B cell (primary cell): Measurements from ENCODE around the gene IGFBP7. TPM values are rescaled to one million over a fixed set of nuclear protein-coding genes. Genes with fewer than 3 reads are reported as not detected.

ENCODE experiments used
- ATAC-seq: fragments of 200-7000 bp; cut with Tn5 transposase; one replicate; pipeline ENCODE4 v1.10.0; 2021; ENCODE audit warnings: low read depth, mild to moderate bottlenecking, moderate number of reproducible peaks, moderate library complexity
- CTCF ChIA-PET: fragments of 350-600 bp; sonication (Branson Sonifier 250); formaldehyde crosslinking; loops from one replicate; lab custom pipeline; 2021; ENCODE audit warnings: antibody characterized with exemption, inconsistent platforms; lab: Charles Lee
- POLR2A ChIA-PET: fragments of 350-600 bp; sonication (Branson Sonifier 250); formaldehyde crosslinking; loops from one replicate; lab custom pipeline; 2021; ENCODE audit warnings: antibody characterized with exemption; lab: Charles Lee
- DNase-seq: peaks from one replicate; pipeline ENCODE4 v3.0.0; 2013
- H2AFZ ChIP-seq: 2 replicates; pipeline ENCODE4 v1.6.1; 2012; ENCODE audit warnings: mild to moderate bottlenecking, low read depth, low read length; ENCODE audit not compliant: insufficient read depth, poor library complexity, severe bottlenecking
- H3K27ac ChIP-seq, 2 donors: 1 replicate in 1 of 2; 2 replicates in 1 of 2; pipeline ENCODE4 v1.5.1; 2012 to 2013; ENCODE audit warnings: low read length in 2 of 2, mild to moderate bottlenecking in 2 of 2, moderate library complexity in 1 of 2
- H3K27me3 ChIP-seq, 4 experiments: fragments of 200-600 bp in 1 of 4; sonication (generic) in 1 of 4; replicated peaks in 1 of 4; 1 replicate in 2 of 4; 2 replicates in 2 of 4; pipeline versions ENCODE4 v1.6.1 to v1.7.0; 2013 to 2016; ENCODE audit warnings: low read length in 3 of 4, mild to moderate bottlenecking in 2 of 4, mixed read lengths in 1 of 4, moderate library complexity in 1 of 4; ENCODE audit not compliant: insufficient read depth in 4 of 4, control insufficient read depth in 3 of 4; ENCODE audit errors: control extremely low read depth in 1 of 4
- H3K36me3 ChIP-seq, 2 experiments: replicated peaks in 1 of 2; 1 replicate in 1 of 2; 2 replicates in 1 of 2; pipeline versions ENCODE4 v1.6.1 to v1.7.1; 2013; ENCODE audit warnings: low read length in 1 of 2; ENCODE audit not compliant: insufficient read depth in 2 of 2, control insufficient read depth in 1 of 2; ENCODE audit errors: control extremely low read depth in 1 of 2, extremely low read depth in 1 of 2
- H3K4me1 ChIP-seq, 2 donors: fragments of 200-600 bp in 1 of 2; sonication (generic) in 1 of 2; 1 replicate in 1 of 2; 2 replicates in 1 of 2; pipeline versions ENCODE4 v1.5.1 to v1.6.1; 2013 to 2017; ENCODE audit warnings: low read length in 2 of 2; ENCODE audit not compliant: control insufficient read depth in 2 of 2, insufficient read depth in 2 of 2
- H3K4me2 ChIP-seq: replicated peaks from 2 replicates; pipeline ENCODE3; 2012; ENCODE audit warnings: mild to moderate bottlenecking, low read depth, low read length; ENCODE audit not compliant: poor library complexity, severe bottlenecking
- H3K4me3 ChIP-seq, 5 experiments: fragments of 200-600 bp in 1 of 5; sonication (generic) in 1 of 5; 1 replicate in 3 of 5; 2 replicates in 2 of 5; pipeline versions ENCODE4 v1.5.1 to v1.7.0; 2011 to 2016; ENCODE audit warnings: low read length in 4 of 5, mild to moderate bottlenecking in 4 of 5, low read depth in 2 of 5, control low read depth in 1 of 5, moderate library complexity in 1 of 5; ENCODE audit not compliant: insufficient read depth in 1 of 5; ENCODE audit errors: control extremely low read depth in 1 of 5, extremely low read depth in 1 of 5
- H3K79me2 ChIP-seq: fragments of 200-600 bp; sonication (generic); one replicate; pipeline ENCODE4 v1.6.0; 2016; ENCODE audit warnings: low read length; ENCODE audit not compliant: control insufficient read depth, insufficient read depth
- H3K9ac ChIP-seq: fragments of 200-600 bp; sonication (generic); 2 replicates; pipeline ENCODE4 v1.6.1; 2017; ENCODE audit warnings: mild to moderate bottlenecking, low read length, moderate library complexity
- H3K9me3 ChIP-seq, 3 donors: one replicate each; pipeline versions ENCODE4 v1.6.1 to v1.7.1; 2013; ENCODE audit warnings: low read length in 2 of 3; ENCODE audit not compliant: control insufficient read depth in 2 of 3, insufficient read depth in 1 of 3; ENCODE audit errors: control extremely low read depth in 1 of 3
- H4K20me1 ChIP-seq: 2 replicates; pipeline ENCODE4 v1.6.0; 2012; ENCODE audit warnings: mild to moderate bottlenecking, low read length; ENCODE audit not compliant: insufficient read depth, control insufficient read depth, poor library complexity, severe bottlenecking
- H3K27ac Mint-ChIP-seq: one replicate; pipeline ENCODE4 v1.8.0; 2021; ENCODE audit warnings: mixed read lengths
- H3K27me3 Mint-ChIP-seq: one replicate; pipeline ENCODE4 v1.8.0; 2021; ENCODE audit warnings: mixed read lengths
- H3K4me1 Mint-ChIP-seq: one replicate; pipeline ENCODE4 v1.8.0; 2021; ENCODE audit warnings: mixed read lengths
- H3K4me3 Mint-ChIP-seq: one replicate; pipeline ENCODE4 v1.8.0; 2021; ENCODE audit warnings: mixed read lengths
- H3K9me3 Mint-ChIP-seq: one replicate; pipeline ENCODE4 v1.8.0; 2022; ENCODE audit warnings: mixed read lengths; ENCODE audit not compliant: insufficient read depth
- CTCF ChIP-seq: fragments of 200-600 bp; IDR thresholded peaks from one replicate; pipeline ENCODE4 v1.8.0; 2022; ENCODE audit warnings: antibody characterized with exemption, mild to moderate bottlenecking
- EZH2 ChIP-seq: IDR thresholded peaks from 2 replicates; pipeline ENCODE4 v1.6.1; 2012; ENCODE audit warnings: borderline replicate concordance, low read depth, mild to moderate bottlenecking, moderate library complexity, low read length; ENCODE audit not compliant: insufficient read depth, poor library complexity, severe bottlenecking
- WGBS: methylation state at CpG from one replicate; pipeline ENCODE4 v1.1.5; 2013; ENCODE audit warnings: missing lambda C conversion rate; ENCODE audit not compliant: insufficient coverage; 5-methylcytosine and 5-hydroxymethylcytosine counted together
- intact Hi-C: fragments of 100-400 bp; cut with micrococcal nuclease; formaldehyde crosslinking; loops from one replicate; pipeline ENCODE4 v1.10.0; 2022
- polyA plus RNA-seq: library from polyadenylated mRNA; depleted of rRNA; stranded (reverse); fragments of >200 nt; gene quantifications from 2 replicates; pipeline ENCODE4 v1.2.3, GENCODE V29; 2012
- total RNA-seq, 2 donors: library from RNA; stranded (reverse); fragments of 120-200 nt in 1 of 2; gene quantifications; 1 replicate in 1 of 2; 2 replicates in 1 of 2; pipeline versions ENCODE4 v1.2.3 to v1.2.4, GENCODE V29; 2013 to 2022

IGFBP7 gene
- total and polyA plus RNA-seq, 2 donors (not counting 1 experiment from before 2014, with no cell fraction given) = 0.37 TPM; not detected in 1

- no CpG with 5 or more reads among the region's 6 CpGs for WGBS
- Histone ChIP-seq H3K27me3 (no peaks in the 10 kb centered on the region), H3K36me3 (no peaks in the 10 kb centered on the region), H3K9me3 (no peaks in the 10 kb centered on the region), H3K4me2 (no peak overlapping the region), H3K4me1 (no peaks in the 10 kb centered on the region), H4K20me1 (no peaks in the 10 kb centered on the region), H3K4me3 (no peak overlapping the region), H3K27ac (no peak overlapping the region), H3K79me2 (no peaks in the 10 kb centered on the region), H3K9ac (no peak overlapping the region), H2AFZ (no peak overlapping the region)
- H3K4me3 Mint-ChIP-seq = no peak overlapping the region
- TF ChIP-seq CTCF (no peak), EZH2 (no peak)
- intact Hi-C loops = no loop called here
- ATAC-seq (no peak), DNase-seq (no peak)
- ChIA-PET POLR2A (no interaction called here), CTCF (no interaction called here)
- no peaks in the 10 kb centered on the region for H3K4me1 Mint-ChIP-seq
- H3K27me3 Mint-ChIP-seq = peaks cover 29% of the 10 kb centered on the region
- peaks cover 5% of the 10 kb centered on the region for H3K9me3 Mint-ChIP-seq
- H3K27ac Mint-ChIP-seq = no peak overlapping the region
Measured at GRCh38 chr4:57059890-57060716, 50.1 kb downstream of the IGFBP7 start.

- intact Hi-C loops = no loop called here
- ChIA-PET CTCF (no interaction called here), POLR2A (no interaction called here)
- H3K4me3 Mint-ChIP-seq = no peak overlapping the region
- DNase-seq = no peak
- H3K4me2 ChIP-seq = no peak overlapping the region
- H3K36me3 ChIP-seq = no peaks in the 10 kb centered on the region
- H3K4me3 ChIP-seq = no peak overlapping the region
- no peak overlapping the region for H3K27ac ChIP-seq
- no peak for TF ChIP-seq EZH2
- no peak for TF ChIP-seq CTCF
- H3K79me2 ChIP-seq = no peaks in the 10 kb centered on the region
- no peaks in the 10 kb centered on the region for H3K4me1 Mint-ChIP-seq
- peaks cover 5% of the 10 kb centered on the region for H3K9me3 Mint-ChIP-seq
- WGBS = 84% methylated on average over 12 of the region's 14 CpGs
- no peak overlapping the region for H3K9ac ChIP-seq
- H3K27me3 Mint-ChIP-seq = peaks cover 37% of the 10 kb centered on the region
- ATAC-seq = no peak
- no peak overlapping the region for H3K27ac Mint-ChIP-seq
- H3K9me3 ChIP-seq = no peaks in the 10 kb centered on the region
- no peaks in the 10 kb centered on the region for H3K27me3 ChIP-seq
- H2AFZ ChIP-seq = no peak overlapping the region
- H3K4me1 ChIP-seq = no peaks in the 10 kb centered on the region
- no peaks in the 10 kb centered on the region for H4K20me1 ChIP-seq
Measured at GRCh38 chr4:57055886-57056285, 54.3 kb downstream of the IGFBP7 start.
